ENCODE results near the gene LYVE1.

- TF ChIP-seq, protein P1, sequence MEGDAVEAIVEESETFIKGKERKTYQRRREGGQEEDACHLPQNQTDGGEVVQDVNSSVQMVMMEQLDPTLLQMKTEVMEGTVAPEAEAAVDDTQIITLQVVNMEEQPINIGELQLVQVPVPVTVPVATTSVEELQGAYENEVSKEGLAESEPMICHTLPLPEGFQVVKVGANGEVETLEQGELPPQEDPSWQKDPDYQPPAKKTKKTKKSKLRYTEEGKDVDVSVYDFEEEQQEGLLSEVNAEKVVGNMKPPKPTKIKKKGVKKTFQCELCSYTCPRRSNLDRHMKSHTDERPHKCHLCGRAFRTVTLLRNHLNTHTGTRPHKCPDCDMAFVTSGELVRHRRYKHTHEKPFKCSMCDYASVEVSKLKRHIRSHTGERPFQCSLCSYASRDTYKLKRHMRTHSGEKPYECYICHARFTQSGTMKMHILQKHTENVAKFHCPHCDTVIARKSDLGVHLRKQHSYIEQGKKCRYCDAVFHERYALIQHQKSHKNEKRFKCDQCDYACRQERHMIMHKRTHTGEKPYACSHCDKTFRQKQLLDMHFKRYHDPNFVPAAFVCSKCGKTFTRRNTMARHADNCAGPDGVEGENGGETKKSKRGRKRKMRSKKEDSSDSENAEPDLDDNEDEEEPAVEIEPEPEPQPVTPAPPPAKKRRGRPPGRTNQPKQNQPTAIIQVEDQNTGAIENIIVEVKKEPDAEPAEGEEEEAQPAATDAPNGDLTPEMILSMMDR (IDR thresholded peaks at IDR 0.05; ENCODE audit: insufficient read depth, low read depth, low read length): no peak
- TF ChIP-seq EZH2 (IDR thresholded peaks at IDR 0.05; ENCODE audit: insufficient read depth, low read length): no peak
These were observed 30.9 kb downstream of the LYVE1 start for GRCh38 chr11:10537600-10537999.

Data from astrocyte (in vitro differentiated cells and primary cell).